Peyer's patch (tissue), 4 donors: ENCODE measurements around the gene BRPF1. TPM values are rescaled to one million over a fixed set of nuclear protein-coding genes. Genes with fewer than 3 reads are reported as not detected.

Source experiments
- DNase-seq, 3 donors: peaks; one replicate each; pipeline ENCODE4 v3.0.0-alpha.2; 2017 to 2019
- H3K27ac ChIP-seq, 4 donors: fragments of 200-600 bp; sonication (generic); one replicate each; pipeline ENCODE4 v1.5.1; 2016 to 2019
- H3K27me3 ChIP-seq, 2 donors: fragments of 200-600 bp; sonication (generic); one replicate each; pipeline ENCODE4 v1.5.1; 2019
- H3K36me3 ChIP-seq, 3 donors: fragments of 200-600 bp; sonication (generic); one replicate each; pipeline ENCODE4 v1.5.1; 2016 to 2019
- H3K4me1 ChIP-seq, 4 donors: fragments of 200-600 bp; sonication (generic); one replicate each; pipeline ENCODE4 v1.5.1; 2016 to 2019
- H3K4me3 ChIP-seq, 4 donors: fragments of 200-600 bp; sonication (generic); 1 replicate in 3 of 4; 2 replicates in 1 of 4; pipeline ENCODE4 v1.5.1; 2016 to 2019; ENCODE audit warnings: mild to moderate bottlenecking in 1 of 4
- H3K9me3 ChIP-seq, 4 donors: fragments of 200-600 bp; sonication (generic); one replicate each; pipeline ENCODE4 v1.5.1; 2016 to 2019; ENCODE audit warnings: mild to moderate bottlenecking in 1 of 4
- CTCF ChIP-seq, 6 experiments: fragments of 450-650 bp in 4 of 6; fragments of 200-600 bp in 2 of 6; sonication (generic) in 1 of 6; IDR thresholded peaks; one replicate each; pipeline ENCODE4 v1.5.1; 2017 to 2019; ENCODE audit warnings: antibody characterized with exemption in 6 of 6, mild to moderate bottlenecking in 3 of 6, moderate library complexity in 1 of 6
- POLR2A ChIP-seq, 2 donors: fragments of 450-650 bp; IDR thresholded peaks; one replicate each; pipeline ENCODE4 v1.5.1; 2017; ENCODE audit warnings: antibody characterized with exemption in 2 of 2, mild to moderate bottlenecking in 2 of 2, moderate library complexity in 2 of 2
- total RNA-seq, 4 donors: library from RNA; depleted of rRNA; stranded (reverse); fragments of >200 nt; gene quantifications; one replicate each; pipeline ENCODE4 v1.1.0, GENCODE V29; 2016

Gene BRPF1
- total RNA-seq, 4 donors from 2014 or later: 16.8 to 43.7 (median 25.6) TPM

- Histone ChIP-seq H3K27me3 (no peaks in the 10 kb centered on the region), H3K4me3 (no peak overlapping the region), H3K36me3 (peaks cover 0 to 63% (median 0%) of the 10 kb centered on the region in 3 donors), H3K27ac (no peak overlapping the region), H3K9me3 (no peaks in the 10 kb centered on the region), H3K4me1 (peaks cover 0 to 19% (median 11%) of the 10 kb centered on the region in 4 donors)
- TF ChIP-seq CTCF (IDR thresholded peaks at IDR 0.05) (no peak), POLR2A (IDR thresholded peaks at IDR 0.05) (no peak)
- DNase-seq: no peak
These were observed 23.1 kb downstream of the BRPF1 start for GRCh38 chr3:9754678-9755077.

GRCh38 chr3:9757427-9757826 is 25.9 kb downstream of the BRPF1 start:
- Histone ChIP-seq H3K4me3 (no peak overlapping the region), H3K4me1 (peaks cover 0 to 6% (median 2%) of the 10 kb centered on the region in 4 donors), H3K27ac (no peak overlapping the region), H3K27me3 (no peaks in the 10 kb centered on the region), H3K9me3 (no peaks in the 10 kb centered on the region), H3K36me3 (peaks cover 0 to 67% (median 0%) of the 10 kb centered on the region in 3 donors)
- DNase-seq: no peak
- no peak for TF ChIP-seq POLR2A (IDR thresholded peaks at IDR 0.05)
- TF ChIP-seq CTCF (IDR thresholded peaks at IDR 0.05): no peak

- no peak for DNase-seq
- Histone ChIP-seq H3K9me3 (no peaks in the 10 kb centered on the region), H3K27me3 (no peaks in the 10 kb centered on the region), H3K4me1 (no peaks in the 10 kb centered on the region), H3K36me3 (peaks cover 0 to 46% (median 0%) of the 10 kb centered on the region in 3 donors), H3K27ac (no peak overlapping the region), H3K4me3 (no peak overlapping the region)
- TF ChIP-seq POLR2A (IDR thresholded peaks at IDR 0.05) (no peak), CTCF (IDR thresholded peaks at IDR 0.05) (no peak)
These were observed 29.4 kb downstream of the BRPF1 start for GRCh38 chr3:9760779-9761505.

- no peak for DNase-seq
- TF ChIP-seq CTCF (IDR thresholded peaks at IDR 0.05): no peak
- TF ChIP-seq POLR2A (IDR thresholded peaks at IDR 0.05): no peak
- Histone ChIP-seq H3K27ac (no peak overlapping the region), H3K27me3 (no peaks in the 10 kb centered on the region), H3K9me3 (no peaks in the 10 kb centered on the region), H3K36me3 (peaks cover 0 to 37% (median 0%) of the 10 kb centered on the region in 3 donors), H3K4me3 (no peak overlapping the region), H3K4me1 (no peaks in the 10 kb centered on the region)
These were observed 30.4 kb downstream of the BRPF1 start for GRCh38 chr3:9761919-9762318.

GRCh38 chr3:9762871-9763270 is 31.3 kb downstream of the BRPF1 start:
- Histone ChIP-seq H3K27me3 (no peaks in the 10 kb centered on the region), H3K36me3 (peaks cover 0 to 27% (median 0%) of the 10 kb centered on the region in 3 donors), H3K4me3 (no peak overlapping the region), H3K4me1 (no peaks in the 10 kb centered on the region), H3K27ac (no peak overlapping the region), H3K9me3 (no peaks in the 10 kb centered on the region)
- TF ChIP-seq POLR2A (IDR thresholded peaks at IDR 0.05) (no peak), CTCF (IDR thresholded peaks at IDR 0.05) (no peak)
- no peak for DNase-seq
